ENCODE measurements around the gene PDZD2.

PDZD2 gene

GRCh38 chr5:32043105-32043504 lies 404.2 kb downstream of the PDZD2 start:
- no peaks in the 10 kb centered on the region for H3K36me3 Mint-ChIP-seq (ENCODE audit: low read depth)
- H3K27me3 Mint-ChIP-seq (ENCODE audit: low read depth), result peaks cover 8% of the 10 kb centered on the region
- no peak overlapping the region for H3K27ac Mint-ChIP-seq
- no peaks in the 10 kb centered on the region for H3K9me3 Mint-ChIP-seq
- H3K4me1 Mint-ChIP-seq (ENCODE audit: low read depth), result no peaks in the 10 kb centered on the region
- H3K4me3 Mint-ChIP-seq, result no peak overlapping the region

GRCh38 chr5:32044434-32044833 lies 405.5 kb downstream of the PDZD2 start:
- Mint-ChIP-seq H3K27me3 (ENCODE audit: low read depth) (peaks cover 8% of the 10 kb centered on the region), H3K36me3 (ENCODE audit: low read depth) (no peaks in the 10 kb centered on the region), H3K9me3 (no peaks in the 10 kb centered on the region), H3K4me1 (ENCODE audit: low read depth) (no peaks in the 10 kb centered on the region), H3K4me3 (no peak overlapping the region), H3K27ac (no peak overlapping the region)

GRCh38 chr5:32044939-32045338 lies 406.0 kb downstream of the PDZD2 start:
- H3K27me3 Mint-ChIP-seq (ENCODE audit: low read depth), result peaks cover 8% of the 10 kb centered on the region
- no peaks in the 10 kb centered on the region for H3K9me3 Mint-ChIP-seq
- no peak overlapping the region for H3K27ac Mint-ChIP-seq
- no peaks in the 10 kb centered on the region for H3K36me3 Mint-ChIP-seq (ENCODE audit: low read depth)
- H3K4me1 Mint-ChIP-seq (ENCODE audit: low read depth), result no peaks in the 10 kb centered on the region
- no peak overlapping the region for H3K4me3 Mint-ChIP-seq

GRCh38 chr5:32047056-32047455 lies 408.1 kb downstream of the PDZD2 start:
- H3K27ac Mint-ChIP-seq, result no peak overlapping the region
- H3K4me3 Mint-ChIP-seq, result no peak overlapping the region
- peaks cover 8% of the 10 kb centered on the region for H3K27me3 Mint-ChIP-seq (ENCODE audit: low read depth)
- H3K36me3 Mint-ChIP-seq (ENCODE audit: low read depth), result no peaks in the 10 kb centered on the region
- H3K9me3 Mint-ChIP-seq, result no peaks in the 10 kb centered on the region
- H3K4me1 Mint-ChIP-seq (ENCODE audit: low read depth), result no peaks in the 10 kb centered on the region

GRCh38 chr5:32051796-32052195 lies 412.9 kb downstream of the PDZD2 start:
- Mint-ChIP-seq H3K4me3 (no peak overlapping the region), H3K27ac (no peak overlapping the region), H3K36me3 (ENCODE audit: low read depth) (no peaks in the 10 kb centered on the region), H3K9me3 (no peaks in the 10 kb centered on the region), H3K27me3 (ENCODE audit: low read depth) (peaks cover 8% of the 10 kb centered on the region), H3K4me1 (ENCODE audit: low read depth) (no peaks in the 10 kb centered on the region)

- Mint-ChIP-seq H3K4me3 (no peak overlapping the region), H3K9me3 (no peaks in the 10 kb centered on the region), H3K36me3 (ENCODE audit: low read depth) (no peaks in the 10 kb centered on the region), H3K27ac (no peak overlapping the region), H3K4me1 (ENCODE audit: low read depth) (no peaks in the 10 kb centered on the region), H3K27me3 (ENCODE audit: low read depth) (no peaks in the 10 kb centered on the region)
Observed at GRCh38 chr5:32055891-32056866, 417.2 kb downstream of the PDZD2 start.

- H3K4me1 Mint-ChIP-seq (ENCODE audit: low read depth), result no peaks in the 10 kb centered on the region
- H3K27ac Mint-ChIP-seq, result no peak overlapping the region
- no peaks in the 10 kb centered on the region for H3K9me3 Mint-ChIP-seq
- H3K4me3 Mint-ChIP-seq, result no peak overlapping the region
- H3K36me3 Mint-ChIP-seq (ENCODE audit: low read depth), result no peaks in the 10 kb centered on the region
- H3K27me3 Mint-ChIP-seq (ENCODE audit: low read depth), result no peaks in the 10 kb centered on the region
Observed at GRCh38 chr5:32057187-32058096, 418.5 kb downstream of the PDZD2 start.

- Mint-ChIP-seq H3K9me3 (no peaks in the 10 kb centered on the region), H3K27me3 (ENCODE audit: low read depth) (no peaks in the 10 kb centered on the region), H3K27ac (no peak overlapping the region), H3K4me1 (ENCODE audit: low read depth) (no peaks in the 10 kb centered on the region), H3K36me3 (ENCODE audit: low read depth) (no peaks in the 10 kb centered on the region), H3K4me3 (no peak overlapping the region)
Observed at GRCh38 chr5:32058101-32058500, 419.2 kb downstream of the PDZD2 start.

- Mint-ChIP-seq H3K36me3 (ENCODE audit: low read depth) (no peaks in the 10 kb centered on the region), H3K27ac (no peak overlapping the region), H3K27me3 (ENCODE audit: low read depth) (no peaks in the 10 kb centered on the region), H3K9me3 (no peaks in the 10 kb centered on the region), H3K4me3 (no peak overlapping the region), H3K4me1 (ENCODE audit: low read depth) (no peaks in the 10 kb centered on the region)
Observed at GRCh38 chr5:32058997-32059396, 420.1 kb downstream of the PDZD2 start.

GRCh38 chr5:32059761-32060530 lies 421.0 kb downstream of the PDZD2 start:
- H3K36me3 Mint-ChIP-seq (ENCODE audit: low read depth), result no peaks in the 10 kb centered on the region
- H3K4me3 Mint-ChIP-seq, result no peak overlapping the region
- no peaks in the 10 kb centered on the region for H3K27me3 Mint-ChIP-seq (ENCODE audit: low read depth)
- no peaks in the 10 kb centered on the region for H3K9me3 Mint-ChIP-seq
- no peaks in the 10 kb centered on the region for H3K4me1 Mint-ChIP-seq (ENCODE audit: low read depth)
- H3K27ac Mint-ChIP-seq, result no peak overlapping the region

GRCh38 chr5:32061236-32061635 lies 422.3 kb downstream of the PDZD2 start:
- Mint-ChIP-seq H3K27me3 (ENCODE audit: low read depth) (no peaks in the 10 kb centered on the region), H3K4me1 (ENCODE audit: low read depth) (no peaks in the 10 kb centered on the region), H3K4me3 (no peak overlapping the region), H3K36me3 (ENCODE audit: low read depth) (no peaks in the 10 kb centered on the region), H3K9me3 (no peaks in the 10 kb centered on the region), H3K27ac (no peak overlapping the region)

- no peaks in the 10 kb centered on the region for H3K9me3 Mint-ChIP-seq
Observed at GRCh38 chr5:32066448-32066847, 427.5 kb downstream of the PDZD2 start.

GRCh38 chr5:32067774-32068470 lies 429.0 kb downstream of the PDZD2 start:
- Mint-ChIP-seq H3K36me3 (ENCODE audit: low read depth) (no peaks in the 10 kb centered on the region), H3K4me1 (ENCODE audit: low read depth) (no peaks in the 10 kb centered on the region), H3K27me3 (ENCODE audit: low read depth) (no peaks in the 10 kb centered on the region), H3K4me3 (no peak overlapping the region), H3K9me3 (no peaks in the 10 kb centered on the region), H3K27ac (no peak overlapping the region)

More at GRCh38 chr5:32066448-32066847, 427.5 kb downstream of the PDZD2 start:
- Mint-ChIP-seq H3K4me1 (ENCODE audit: low read depth) (no peaks in the 10 kb centered on the region), H3K4me3 (no peak overlapping the region), H3K27ac (no peak overlapping the region), H3K27me3 (ENCODE audit: low read depth) (no peaks in the 10 kb centered on the region), H3K36me3 (ENCODE audit: low read depth) (no peaks in the 10 kb centered on the region)

GRCh38 chr5:32068561-32068960 lies 429.6 kb downstream of the PDZD2 start:
- Mint-ChIP-seq H3K36me3 (ENCODE audit: low read depth) (no peaks in the 10 kb centered on the region), H3K27me3 (ENCODE audit: low read depth) (no peaks in the 10 kb centered on the region), H3K4me3 (no peak overlapping the region), H3K4me1 (ENCODE audit: low read depth) (no peaks in the 10 kb centered on the region), H3K9me3 (no peaks in the 10 kb centered on the region), H3K27ac (no peak overlapping the region)
